GM23338 (cell line): ENCODE data around the gene RPA3. TPM values are rescaled to one million over a fixed set of nuclear protein-coding genes. Genes with fewer than 3 reads are reported as not detected.

Experiments used
- ATAC-seq: fragments of 200-7000 bp; cut with Tn5 transposase; 3 replicates; pipeline ENCODE4 v1.9.1; 2020
- DNase-seq: peaks from one replicate; pipeline ENCODE4 v3.0.0-alpha.2; 2015; ENCODE audit warnings: low spot score
- H2AFZ ChIP-seq: fragments of 200-600 bp; sonication (generic); 2 replicates; pipeline ENCODE4 v1.8.0; 2016; ENCODE audit warnings: antibody characterized with exemption, mild to moderate bottlenecking, moderate library complexity
- H3F3A ChIP-seq: fragments of 200-600 bp; sonication (generic); replicated peaks from 2 replicates; pipeline ENCODE4 v1.8.0; 2017; ENCODE audit warnings: antibody characterized with exemption, mixed run types, low read depth
- H3K27ac ChIP-seq: fragments of 200-600 bp; sonication (generic); 2 replicates; pipeline ENCODE4 v1.6.1; 2016; ENCODE audit warnings: low read depth
- H3K27me3 ChIP-seq: fragments of 200-600 bp; sonication (generic); 2 replicates; pipeline ENCODE4 v1.8.0; 2016; ENCODE audit warnings: mild to moderate bottlenecking, mixed run types, moderate library complexity; ENCODE audit not compliant: insufficient read depth
- H3K36me3 ChIP-seq: fragments of 200-600 bp; sonication (generic); 2 replicates; pipeline ENCODE4 v1.8.0; 2016; ENCODE audit warnings: mild to moderate bottlenecking; ENCODE audit not compliant: insufficient read depth
- H3K4me1 ChIP-seq: fragments of 200-600 bp; sonication (generic); 2 replicates; pipeline ENCODE4 v1.8.0; 2016; ENCODE audit warnings: mild to moderate bottlenecking, moderate library complexity; ENCODE audit not compliant: insufficient read depth
- H3K4me2 ChIP-seq: fragments of 200-600 bp; sonication (generic); 2 replicates; pipeline ENCODE4 v1.7.1; 2017; ENCODE audit warnings: mixed run types
- H3K4me3 ChIP-seq: fragments of 200-600 bp; sonication (generic); 2 replicates; pipeline ENCODE4 v1.6.1; 2016; ENCODE audit warnings: mixed run types
- H3K79me2 ChIP-seq: fragments of 200-600 bp; sonication (generic); replicated peaks from 2 replicates; pipeline ENCODE4 v1.8.0; 2017; ENCODE audit warnings: mild to moderate bottlenecking; ENCODE audit not compliant: insufficient read depth
- H3K9me2 ChIP-seq: fragments of 200-600 bp; sonication (generic); 2 replicates; pipeline ENCODE4 v1.8.0; 2017; ENCODE audit not compliant: insufficient read depth
- H4K20me1 ChIP-seq: fragments of 200-600 bp; sonication (generic); replicated peaks from 2 replicates; pipeline ENCODE4 v1.8.0; 2017; ENCODE audit warnings: mild to moderate bottlenecking; ENCODE audit not compliant: insufficient read depth
- H3K27ac Mint-ChIP-seq: 2 replicates; pipeline ENCODE4 v1.8.0; 2020; ENCODE audit warnings: inconsistent platforms, mild to moderate bottlenecking, moderate library complexity, mixed read lengths
- H3K27me3 Mint-ChIP-seq: 3 replicates; pipeline ENCODE4 v1.8.0; 2022; ENCODE audit warnings: low read depth, mild to moderate bottlenecking, moderate library complexity, mixed read lengths, inconsistent platforms; ENCODE audit not compliant: insufficient read depth, poor library complexity
- H3K36me3 Mint-ChIP-seq: 3 replicates; pipeline ENCODE4 v1.8.0; 2021; ENCODE audit warnings: low read depth, mild to moderate bottlenecking, inconsistent platforms, moderate library complexity, mixed read lengths
- H3K4me1 Mint-ChIP-seq: 3 replicates; pipeline ENCODE4 v1.8.0; 2020; ENCODE audit warnings: mild to moderate bottlenecking, inconsistent platforms, mixed read lengths
- H3K4me3 Mint-ChIP-seq: 3 replicates; pipeline ENCODE4 v1.8.0; 2021; ENCODE audit warnings: moderate library complexity, mild to moderate bottlenecking, inconsistent platforms, mixed read lengths
- H3K9me3 Mint-ChIP-seq: 3 replicates; pipeline ENCODE4 v1.8.0; 2020; ENCODE audit warnings: moderate library complexity, mild to moderate bottlenecking, inconsistent platforms, mixed read lengths
- CREB1 ChIP-seq: fragments of 250-450 bp; sonication (Bioruptor Pico); IDR thresholded peaks from 2 replicates; pipeline ENCODE4 v1.5.0; 2020; ENCODE audit warnings: low read depth, mild to moderate bottlenecking, moderate library complexity
- EZH2 ChIP-seq: fragments of 200-600 bp; sonication (generic); IDR thresholded peaks from one replicate; pipeline ENCODE4 v1.8.0; 2017; ENCODE audit warnings: antibody characterized with exemption, mild to moderate bottlenecking, low read depth; ENCODE audit not compliant: unreplicated experiment
- EZH2phosphoT487 ChIP-seq: fragments of 200-600 bp; sonication (generic); IDR thresholded peaks from one replicate; pipeline ENCODE4 v1.8.1; 2018; ENCODE audit warnings: antibody characterized with exemption; ENCODE audit not compliant: unreplicated experiment
- JUNB ChIP-seq: IDR thresholded peaks from one replicate; pipeline ENCODE4 v1.6.1; 2016; ENCODE audit warnings: antibody characterized with exemption; ENCODE audit not compliant: unreplicated experiment
- NANOG ChIP-seq: IDR thresholded peaks from 2 replicates; pipeline ENCODE4 v1.6.1; 2016; ENCODE audit warnings: antibody characterized with exemption, borderline replicate concordance
- POLR2AphosphoS5 ChIP-seq: IDR thresholded peaks from 2 replicates; pipeline ENCODE4 v1.6.1; 2016; ENCODE audit warnings: antibody characterized with exemption, low read depth
- STAT1 ChIP-seq: IDR thresholded peaks from one replicate; pipeline ENCODE4 v1.6.1; 2016; ENCODE audit warnings: antibody characterized with exemption; ENCODE audit not compliant: unreplicated experiment
- ZNF114 ChIP-seq: fragments of 250-450 bp; sonication (Bioruptor Pico); IDR thresholded peaks from 2 replicates; pipeline ENCODE4 v1.5.0; 2020; ENCODE audit warnings: mild to moderate bottlenecking, moderate library complexity
- ZNF331 ChIP-seq: fragments of 250-450 bp; sonication (Bioruptor Pico); IDR thresholded peaks from 2 replicates; pipeline ENCODE4 v1.5.0; 2020; ENCODE audit warnings: low read depth, mild to moderate bottlenecking, moderate library complexity
- long read RNA-seq: library from polyadenylated mRNA; unstranded; transcript quantifications from one replicate; pipeline ENCODE4 v2.0.0, GENCODE V29; 2020; ENCODE audit not compliant: unreplicated experiment
- polyA plus RNA-seq: library from polyadenylated mRNA; unstranded; fragments of >200 nt; fragmentation: Nextera tagmentation; extraction: Ambion mirVana; gene quantifications from 2 replicates; pipeline ENCODE4 v1.2.1, GENCODE V29; 2016
- total RNA-seq: library from RNA; depleted of rRNA; stranded (reverse); fragments of >200 nt; shearing (Covaris generic); gene quantifications from 2 replicates; pipeline ENCODE4 v1.2.3, GENCODE V29; 2014; rRNA removed
- TF ChIP-seq, protein P1 (sequence below), 2 experiments: fragments of 200-600 bp in 1 of 2; sonication (generic) in 1 of 2; conservative IDR thresholded peaks; 2 replicates each; pipeline versions ENCODE4 v1.5.1 to v1.6.1; 2016 to 2017; ENCODE audit warnings: antibody characterized with exemption in 2 of 2, low read depth in 2 of 2, mild to moderate bottlenecking in 2 of 2, moderate library complexity in 1 of 2
- TF ChIP-seq, protein P2 (sequence below): fragments of 250-450 bp; sonication (Bioruptor Pico); IDR thresholded peaks from 2 replicates; pipeline ENCODE4 v1.5.0; 2020; ENCODE audit warnings: mild to moderate bottlenecking, moderate library complexity
- TF ChIP-seq, protein P3 (sequence below): IDR thresholded peaks from 2 replicates; pipeline ENCODE4 v1.6.1; 2016; ENCODE audit warnings: antibody characterized with exemption
- TF ChIP-seq, protein P4 (sequence below): IDR thresholded peaks from one replicate; pipeline ENCODE4 v1.6.1; 2018; ENCODE audit warnings: antibody characterized with exemption; ENCODE audit not compliant: unreplicated experiment

RPA3 gene
- 57.4 and 74.9 TPM in 2 replicates for total RNA-seq
- 284 and 287 TPM in 2 replicates for polyA plus RNA-seq
- long read RNA-seq, partial matches to known transcripts = 125 of 126 reads
- long read RNA-seq, other reads (novel, unspliced or antisense) = 1 of 126 reads

DNA sequence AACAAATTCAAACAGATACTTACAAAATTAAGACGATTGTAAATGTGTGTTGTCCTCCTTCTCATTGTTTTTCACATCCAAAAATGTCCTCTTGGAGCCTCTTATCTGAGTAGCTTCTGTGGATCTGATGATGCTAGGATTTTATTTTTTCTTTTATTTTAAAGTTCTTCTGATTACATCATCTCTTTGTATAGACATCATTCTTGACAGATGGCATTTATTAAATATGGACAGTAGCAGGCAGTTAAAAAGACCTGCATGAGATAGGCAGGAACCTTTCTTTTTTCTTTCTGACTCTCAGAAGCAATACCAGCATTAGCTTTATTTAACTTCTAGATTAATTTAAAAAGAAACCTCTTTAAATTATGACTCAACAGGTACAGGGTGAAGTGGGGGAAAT lies at the start of gene RPA3:
Gene RPA3 (minus strand): TSS at position 116 of the 400 bp plus-strand sequence. CDS start 78,189 bp downstream, outside the sequence.
- Mint-ChIP-seq H3K4me3 (no peak within 1 kb of the TSS), H3K4me1 (peaks cover 10% of the 10 kb centered on the region; the same call in 2 of the 3 replicates), H3K27me3 (no peaks in the 10 kb centered on the region), H3K27ac (no peak within 1 kb of the TSS), H3K9me3 (no peaks in the 10 kb centered on the region), H3K36me3 (peaks cover 3% of the 10 kb centered on the region; the same call in 1 of the 3 replicates)
- Histone ChIP-seq H3K4me2 (no peak within 1 kb of the TSS), H3F3A (no peaks in the 10 kb centered on the region), H3K4me3 (no peak within 1 kb of the TSS), H3K36me3 (no peaks in the 10 kb centered on the region), H3K9me2 (no peaks in the 10 kb centered on the region), H3K27ac (no peak within 1 kb of the TSS), H2AFZ (no peak within 1 kb of the TSS), H3K27me3 (no peaks in the 10 kb centered on the region), H3K79me2 (no peaks in the 10 kb centered on the region), H3K4me1 (no peaks in the 10 kb centered on the region; the same call in 1 of the 2 replicates), H4K20me1 (no peaks in the 10 kb centered on the region)
- ATAC-seq (no peak), DNase-seq (no peak)
- TF ChIP-seq, protein P1, sequence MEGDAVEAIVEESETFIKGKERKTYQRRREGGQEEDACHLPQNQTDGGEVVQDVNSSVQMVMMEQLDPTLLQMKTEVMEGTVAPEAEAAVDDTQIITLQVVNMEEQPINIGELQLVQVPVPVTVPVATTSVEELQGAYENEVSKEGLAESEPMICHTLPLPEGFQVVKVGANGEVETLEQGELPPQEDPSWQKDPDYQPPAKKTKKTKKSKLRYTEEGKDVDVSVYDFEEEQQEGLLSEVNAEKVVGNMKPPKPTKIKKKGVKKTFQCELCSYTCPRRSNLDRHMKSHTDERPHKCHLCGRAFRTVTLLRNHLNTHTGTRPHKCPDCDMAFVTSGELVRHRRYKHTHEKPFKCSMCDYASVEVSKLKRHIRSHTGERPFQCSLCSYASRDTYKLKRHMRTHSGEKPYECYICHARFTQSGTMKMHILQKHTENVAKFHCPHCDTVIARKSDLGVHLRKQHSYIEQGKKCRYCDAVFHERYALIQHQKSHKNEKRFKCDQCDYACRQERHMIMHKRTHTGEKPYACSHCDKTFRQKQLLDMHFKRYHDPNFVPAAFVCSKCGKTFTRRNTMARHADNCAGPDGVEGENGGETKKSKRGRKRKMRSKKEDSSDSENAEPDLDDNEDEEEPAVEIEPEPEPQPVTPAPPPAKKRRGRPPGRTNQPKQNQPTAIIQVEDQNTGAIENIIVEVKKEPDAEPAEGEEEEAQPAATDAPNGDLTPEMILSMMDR (conservative IDR thresholded peaks at IDR 0.05; ENCODE audit: low read depth in 2 of 2) = no peak
- no peak for TF ChIP-seq STAT1
- no peak for TF ChIP-seq ZNF331 (CRISPR knock-in tag)
- TF ChIP-seq, protein P2, sequence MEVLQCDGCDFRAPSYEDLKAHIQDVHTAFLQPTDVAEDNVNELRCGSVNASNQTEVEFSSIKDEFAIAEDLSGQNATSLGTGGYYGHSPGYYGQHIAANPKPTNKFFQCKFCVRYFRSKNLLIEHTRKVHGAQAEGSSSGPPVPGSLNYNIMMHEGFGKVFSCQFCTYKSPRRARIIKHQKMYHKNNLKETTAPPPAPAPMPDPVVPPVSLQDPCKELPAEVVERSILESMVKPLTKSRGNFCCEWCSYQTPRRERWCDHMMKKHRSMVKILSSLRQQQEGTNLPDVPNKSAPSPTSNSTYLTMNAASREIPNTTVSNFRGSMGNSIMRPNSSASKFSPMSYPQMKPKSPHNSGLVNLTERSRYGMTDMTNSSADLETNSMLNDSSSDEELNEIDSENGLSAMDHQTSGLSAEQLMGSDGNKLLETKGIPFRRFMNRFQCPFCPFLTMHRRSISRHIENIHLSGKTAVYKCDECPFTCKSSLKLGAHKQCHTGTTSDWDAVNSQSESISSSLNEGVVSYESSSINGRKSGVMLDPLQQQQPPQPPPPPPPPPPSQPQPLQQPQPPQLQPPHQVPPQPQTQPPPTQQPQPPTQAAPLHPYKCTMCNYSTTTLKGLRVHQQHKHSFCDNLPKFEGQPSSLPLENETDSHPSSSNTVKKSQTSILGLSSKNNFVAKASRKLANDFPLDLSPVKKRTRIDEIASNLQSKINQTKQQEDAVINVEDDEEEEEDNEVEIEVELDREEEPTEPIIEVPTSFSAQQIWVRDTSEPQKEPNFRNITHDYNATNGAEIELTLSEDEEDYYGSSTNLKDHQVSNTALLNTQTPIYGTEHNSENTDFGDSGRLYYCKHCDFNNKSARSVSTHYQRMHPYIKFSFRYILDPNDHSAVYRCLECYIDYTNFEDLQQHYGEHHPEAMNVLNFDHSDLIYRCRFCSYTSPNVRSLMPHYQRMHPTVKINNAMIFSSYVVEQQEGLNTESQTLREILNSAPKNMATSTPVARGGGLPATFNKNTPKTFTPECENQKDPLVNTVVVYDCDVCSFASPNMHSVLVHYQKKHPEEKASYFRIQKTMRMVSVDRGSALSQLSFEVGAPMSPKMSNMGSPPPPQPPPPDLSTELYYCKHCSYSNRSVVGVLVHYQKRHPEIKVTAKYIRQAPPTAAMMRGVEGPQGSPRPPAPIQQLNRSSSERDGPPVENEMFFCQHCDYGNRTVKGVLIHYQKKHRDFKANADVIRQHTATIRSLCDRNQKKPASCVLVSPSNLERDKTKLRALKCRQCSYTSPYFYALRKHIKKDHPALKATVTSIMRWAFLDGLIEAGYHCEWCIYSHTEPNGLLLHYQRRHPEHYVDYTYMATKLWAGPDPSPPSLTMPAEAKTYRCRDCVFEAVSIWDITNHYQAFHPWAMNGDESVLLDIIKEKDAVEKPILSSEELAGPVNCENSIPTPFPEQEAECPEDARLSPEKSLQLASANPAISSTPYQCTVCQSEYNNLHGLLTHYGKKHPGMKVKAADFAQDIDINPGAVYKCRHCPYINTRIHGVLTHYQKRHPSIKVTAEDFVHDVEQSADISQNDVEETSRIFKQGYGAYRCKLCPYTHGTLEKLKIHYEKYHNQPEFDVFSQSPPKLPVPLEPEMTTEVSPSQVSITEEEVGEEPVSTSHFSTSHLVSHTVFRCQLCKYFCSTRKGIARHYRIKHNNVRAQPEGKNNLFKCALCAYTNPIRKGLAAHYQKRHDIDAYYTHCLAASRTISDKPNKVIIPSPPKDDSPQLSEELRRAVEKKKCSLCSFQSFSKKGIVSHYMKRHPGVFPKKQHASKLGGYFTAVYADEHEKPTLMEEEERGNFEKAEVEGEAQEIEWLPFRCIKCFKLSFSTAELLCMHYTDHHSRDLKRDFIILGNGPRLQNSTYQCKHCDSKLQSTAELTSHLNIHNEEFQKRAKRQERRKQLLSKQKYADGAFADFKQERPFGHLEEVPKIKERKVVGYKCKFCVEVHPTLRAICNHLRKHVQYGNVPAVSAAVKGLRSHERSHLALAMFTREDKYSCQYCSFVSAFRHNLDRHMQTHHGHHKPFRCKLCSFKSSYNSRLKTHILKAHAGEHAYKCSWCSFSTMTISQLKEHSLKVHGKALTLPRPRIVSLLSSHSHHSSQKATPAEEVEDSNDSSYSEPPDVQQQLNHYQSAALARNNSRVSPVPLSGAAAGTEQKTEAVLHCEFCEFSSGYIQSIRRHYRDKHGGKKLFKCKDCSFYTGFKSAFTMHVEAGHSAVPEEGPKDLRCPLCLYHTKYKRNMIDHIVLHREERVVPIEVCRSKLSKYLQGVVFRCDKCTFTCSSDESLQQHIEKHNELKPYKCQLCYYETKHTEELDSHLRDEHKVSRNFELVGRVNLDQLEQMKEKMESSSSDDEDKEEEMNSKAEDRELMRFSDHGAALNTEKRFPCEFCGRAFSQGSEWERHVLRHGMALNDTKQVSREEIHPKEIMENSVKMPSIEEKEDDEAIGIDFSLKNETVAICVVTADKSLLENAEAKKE (CRISPR knock-in tag) = no peak
- no peak for TF ChIP-seq POLR2AphosphoS5
- TF ChIP-seq NANOG = no peak
- TF ChIP-seq, protein P3, sequence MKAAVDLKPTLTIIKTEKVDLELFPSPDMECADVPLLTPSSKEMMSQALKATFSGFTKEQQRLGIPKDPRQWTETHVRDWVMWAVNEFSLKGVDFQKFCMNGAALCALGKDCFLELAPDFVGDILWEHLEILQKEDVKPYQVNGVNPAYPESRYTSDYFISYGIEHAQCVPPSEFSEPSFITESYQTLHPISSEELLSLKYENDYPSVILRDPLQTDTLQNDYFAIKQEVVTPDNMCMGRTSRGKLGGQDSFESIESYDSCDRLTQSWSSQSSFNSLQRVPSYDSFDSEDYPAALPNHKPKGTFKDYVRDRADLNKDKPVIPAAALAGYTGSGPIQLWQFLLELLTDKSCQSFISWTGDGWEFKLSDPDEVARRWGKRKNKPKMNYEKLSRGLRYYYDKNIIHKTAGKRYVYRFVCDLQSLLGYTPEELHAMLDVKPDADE = no peak
- no peak for TF ChIP-seq ZNF114 (CRISPR knock-in tag)
- TF ChIP-seq, protein P4, sequence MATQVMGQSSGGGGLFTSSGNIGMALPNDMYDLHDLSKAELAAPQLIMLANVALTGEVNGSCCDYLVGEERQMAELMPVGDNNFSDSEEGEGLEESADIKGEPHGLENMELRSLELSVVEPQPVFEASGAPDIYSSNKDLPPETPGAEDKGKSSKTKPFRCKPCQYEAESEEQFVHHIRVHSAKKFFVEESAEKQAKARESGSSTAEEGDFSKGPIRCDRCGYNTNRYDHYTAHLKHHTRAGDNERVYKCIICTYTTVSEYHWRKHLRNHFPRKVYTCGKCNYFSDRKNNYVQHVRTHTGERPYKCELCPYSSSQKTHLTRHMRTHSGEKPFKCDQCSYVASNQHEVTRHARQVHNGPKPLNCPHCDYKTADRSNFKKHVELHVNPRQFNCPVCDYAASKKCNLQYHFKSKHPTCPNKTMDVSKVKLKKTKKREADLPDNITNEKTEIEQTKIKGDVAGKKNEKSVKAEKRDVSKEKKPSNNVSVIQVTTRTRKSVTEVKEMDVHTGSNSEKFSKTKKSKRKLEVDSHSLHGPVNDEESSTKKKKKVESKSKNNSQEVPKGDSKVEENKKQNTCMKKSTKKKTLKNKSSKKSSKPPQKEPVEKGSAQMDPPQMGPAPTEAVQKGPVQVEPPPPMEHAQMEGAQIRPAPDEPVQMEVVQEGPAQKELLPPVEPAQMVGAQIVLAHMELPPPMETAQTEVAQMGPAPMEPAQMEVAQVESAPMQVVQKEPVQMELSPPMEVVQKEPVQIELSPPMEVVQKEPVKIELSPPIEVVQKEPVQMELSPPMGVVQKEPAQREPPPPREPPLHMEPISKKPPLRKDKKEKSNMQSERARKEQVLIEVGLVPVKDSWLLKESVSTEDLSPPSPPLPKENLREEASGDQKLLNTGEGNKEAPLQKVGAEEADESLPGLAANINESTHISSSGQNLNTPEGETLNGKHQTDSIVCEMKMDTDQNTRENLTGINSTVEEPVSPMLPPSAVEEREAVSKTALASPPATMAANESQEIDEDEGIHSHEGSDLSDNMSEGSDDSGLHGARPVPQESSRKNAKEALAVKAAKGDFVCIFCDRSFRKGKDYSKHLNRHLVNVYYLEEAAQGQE = no peak
- no peak for TF ChIP-seq JUNB
- TF ChIP-seq EZH2 = no peak
- TF ChIP-seq CREB1 (CRISPR knock-in tag) = no peak
- no peak for TF ChIP-seq EZH2phosphoT487
